Measurements from ENCODE around the gene GPR176.

GPR176 gene

DNA sequence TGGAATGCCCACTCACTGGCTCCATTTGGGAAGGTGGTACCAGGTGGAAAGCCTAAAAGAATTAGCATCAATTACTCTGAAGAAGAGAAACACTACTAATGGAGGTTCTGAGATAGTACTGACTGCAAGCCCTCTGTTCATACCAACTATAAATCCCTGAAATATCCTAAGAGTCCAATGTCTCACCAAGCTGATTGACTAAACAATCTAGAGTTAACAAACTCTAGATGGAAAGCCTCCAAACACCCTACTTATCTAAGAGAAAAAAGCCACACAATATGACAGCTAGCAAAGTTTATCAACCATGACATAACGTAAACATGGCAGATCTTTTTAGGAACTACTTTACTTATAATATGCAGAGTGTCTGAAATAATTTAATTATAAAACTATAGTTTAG, 59.2 kb downstream of the GPR176 start:
- H3K4me3 Mint-ChIP-seq, result no peak overlapping the region
- peaks cover 4% of the 10 kb centered on the region for H3K27me3 Mint-ChIP-seq
- H3K36me3 Mint-ChIP-seq, result no peaks in the 10 kb centered on the region
- no peaks in the 10 kb centered on the region for H3K9me3 Mint-ChIP-seq
- H3K27ac Mint-ChIP-seq, result no peak overlapping the region
- no peaks in the 10 kb centered on the region for H3K4me1 Mint-ChIP-seq

DNA sequence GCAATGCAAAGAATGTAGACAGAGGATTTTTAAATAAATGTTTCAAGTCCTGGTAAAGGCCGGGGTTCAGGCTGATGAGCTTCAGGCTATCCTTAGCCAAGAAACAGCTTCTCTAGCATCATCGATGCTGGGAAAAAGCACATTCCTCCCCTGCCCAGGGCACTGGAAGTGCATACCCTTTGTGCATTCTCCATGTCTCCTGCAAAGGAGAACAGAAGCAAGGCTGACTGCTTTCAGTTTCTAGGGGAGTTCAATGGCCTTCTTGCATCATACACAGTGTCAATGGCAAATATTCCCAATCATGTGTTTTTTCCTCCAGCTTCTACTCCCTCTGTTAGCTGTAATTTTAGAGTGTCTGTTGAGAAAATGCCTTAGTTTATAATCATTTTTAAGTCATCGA, 59.9 kb downstream of the GPR176 start:
- peaks cover 4% of the 10 kb centered on the region for H3K27me3 Mint-ChIP-seq
- H3K4me1 Mint-ChIP-seq, result no peaks in the 10 kb centered on the region
- no peak overlapping the region for H3K27ac Mint-ChIP-seq
- H3K9me3 Mint-ChIP-seq, result no peaks in the 10 kb centered on the region
- H3K36me3 Mint-ChIP-seq, result no peaks in the 10 kb centered on the region
- no peak overlapping the region for H3K4me3 Mint-ChIP-seq

DNA sequence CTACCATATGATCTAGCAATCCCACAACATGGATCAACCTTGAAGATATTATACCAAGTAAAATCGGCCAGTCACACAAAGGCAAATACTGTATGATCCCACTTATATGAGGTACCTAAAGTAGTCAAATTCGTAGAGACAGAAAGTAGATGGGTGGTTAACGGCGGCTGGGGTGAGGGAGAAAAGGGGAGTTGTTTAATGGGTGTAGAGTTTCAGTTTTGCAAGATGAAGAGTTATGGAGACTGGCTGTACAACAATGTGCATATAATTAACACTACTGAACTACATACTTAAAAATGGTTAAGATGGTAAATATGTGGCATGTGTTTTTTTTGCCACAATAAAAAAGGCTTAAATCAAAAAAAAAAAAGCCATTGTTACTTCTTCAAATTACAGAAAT, 60.4 kb downstream of the GPR176 start:
- Mint-ChIP-seq H3K4me1 (no peaks in the 10 kb centered on the region), H3K36me3 (no peaks in the 10 kb centered on the region), H3K27me3 (peaks cover 4% of the 10 kb centered on the region), H3K27ac (no peak overlapping the region), H3K4me3 (no peak overlapping the region), H3K9me3 (no peaks in the 10 kb centered on the region)

DNA sequence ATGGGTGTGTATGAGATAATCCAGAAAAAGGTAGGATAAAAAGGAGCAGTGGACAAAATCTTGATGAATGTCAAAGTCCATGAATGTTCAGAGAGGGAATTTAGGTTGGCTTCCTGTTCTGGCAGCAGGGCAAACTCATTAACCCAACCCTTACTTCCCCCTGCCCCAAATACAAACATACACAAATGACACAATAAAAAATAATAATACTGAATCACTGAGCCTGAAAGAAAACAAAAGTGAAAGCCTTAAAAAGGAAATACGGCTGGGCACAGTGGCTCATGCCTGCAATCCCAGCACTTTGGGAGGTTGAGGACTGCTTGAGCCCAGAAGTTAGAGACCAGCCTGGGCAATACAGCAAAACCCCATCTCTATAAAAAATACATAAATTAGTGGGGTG, 62.9 kb downstream of the GPR176 start:
- Mint-ChIP-seq H3K36me3 (no peaks in the 10 kb centered on the region), H3K27me3 (peaks cover 4% of the 10 kb centered on the region), H3K4me1 (no peaks in the 10 kb centered on the region), H3K4me3 (no peak overlapping the region), H3K9me3 (no peaks in the 10 kb centered on the region), H3K27ac (no peak overlapping the region)

DNA sequence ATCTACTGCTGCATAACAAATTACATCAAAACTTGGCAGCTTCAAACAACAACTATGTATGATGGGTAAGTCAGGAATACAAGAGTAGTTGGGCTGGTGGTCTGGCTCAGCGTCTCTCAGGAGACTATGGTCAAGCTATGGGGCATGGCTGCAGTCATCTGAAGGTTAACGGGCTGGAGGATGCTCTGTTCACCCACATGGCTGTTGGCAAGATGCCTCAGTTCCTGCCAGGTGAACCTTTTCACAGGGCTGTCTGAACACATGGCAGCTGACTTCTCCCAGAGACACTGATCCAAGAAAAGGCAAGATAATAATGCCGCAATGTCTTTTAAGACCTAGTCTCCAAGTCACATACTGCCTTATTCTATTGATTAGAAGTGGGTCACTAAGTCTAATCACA, 63.7 kb downstream of the GPR176 start:
- Mint-ChIP-seq H3K27ac (no peak overlapping the region), H3K9me3 (no peaks in the 10 kb centered on the region), H3K36me3 (no peaks in the 10 kb centered on the region), H3K27me3 (peaks cover 4% of the 10 kb centered on the region), H3K4me3 (no peak overlapping the region), H3K4me1 (no peaks in the 10 kb centered on the region)

DNA sequence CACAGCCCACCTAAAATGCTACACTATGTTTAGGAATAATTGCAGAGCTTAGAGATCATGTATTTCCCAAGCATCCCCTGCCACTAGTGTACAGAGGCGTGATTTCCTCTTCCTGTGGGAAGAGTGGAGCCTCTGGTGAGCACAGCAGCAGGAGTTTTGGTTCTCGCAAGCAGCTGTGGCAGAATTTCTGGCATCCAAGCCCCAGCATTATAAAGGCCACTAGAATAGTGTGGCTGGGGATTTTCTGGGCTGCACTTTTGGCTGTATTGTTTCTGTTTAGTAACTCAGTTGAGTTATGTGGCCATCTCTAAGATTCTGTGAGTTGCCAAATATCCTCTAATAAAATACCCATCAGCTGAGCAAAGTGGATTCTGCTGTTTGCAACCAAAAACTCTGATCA, 64.7 kb downstream of the GPR176 start:
- H3K4me1 Mint-ChIP-seq, result no peaks in the 10 kb centered on the region
- H3K27ac Mint-ChIP-seq, result no peak overlapping the region
- no peaks in the 10 kb centered on the region for H3K36me3 Mint-ChIP-seq
- H3K4me3 Mint-ChIP-seq, result no peak overlapping the region
- peaks cover 4% of the 10 kb centered on the region for H3K27me3 Mint-ChIP-seq
- H3K9me3 Mint-ChIP-seq, result no peaks in the 10 kb centered on the region

DNA sequence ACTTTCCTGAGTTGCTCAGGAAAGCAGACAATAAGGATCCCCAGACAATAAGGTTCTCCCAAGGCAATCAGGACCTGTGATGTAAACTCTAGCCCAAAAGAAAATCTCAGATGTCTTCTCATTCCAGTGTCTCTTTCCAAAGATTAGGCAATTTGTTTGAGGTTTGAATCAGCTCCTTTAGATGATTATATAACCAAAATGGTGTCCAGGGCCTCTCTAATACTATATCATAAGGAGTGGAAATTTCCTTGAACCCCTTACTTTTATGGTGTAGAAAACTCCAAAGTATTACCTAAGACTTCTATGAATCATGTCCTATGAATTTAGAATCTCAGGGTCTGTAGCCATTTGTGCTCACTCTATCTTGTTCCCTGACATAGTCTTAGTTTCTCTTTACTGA, 65.9 kb downstream of the GPR176 start:
- H3K4me1 Mint-ChIP-seq, result no peaks in the 10 kb centered on the region
- no peaks in the 10 kb centered on the region for H3K36me3 Mint-ChIP-seq
- H3K9me3 Mint-ChIP-seq, result no peaks in the 10 kb centered on the region
- peaks cover 4% of the 10 kb centered on the region for H3K27me3 Mint-ChIP-seq
- H3K27ac Mint-ChIP-seq, result no peak overlapping the region
- no peak overlapping the region for H3K4me3 Mint-ChIP-seq

DNA sequence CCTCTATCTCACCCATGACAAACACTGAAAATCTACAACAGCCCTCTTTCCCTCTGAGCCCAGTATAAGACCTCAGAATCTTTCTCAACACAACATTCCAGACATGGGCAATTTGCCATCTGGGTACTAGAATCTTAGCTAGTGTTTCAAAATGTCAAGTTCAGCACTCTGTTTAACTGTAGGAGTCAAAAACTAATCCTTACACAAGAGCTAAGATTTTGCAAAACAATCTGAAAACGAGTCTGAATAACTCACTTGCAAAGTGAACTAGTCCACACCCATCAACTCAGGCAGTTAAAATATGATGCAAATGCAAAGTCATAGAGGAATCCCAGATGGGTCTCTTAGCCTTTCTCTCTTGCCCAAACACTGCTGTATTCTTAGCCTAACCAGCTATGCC, 67.8 kb downstream of the GPR176 start:
- Mint-ChIP-seq H3K36me3 (no peaks in the 10 kb centered on the region), H3K27me3 (peaks cover 8% of the 10 kb centered on the region), H3K27ac (no peak overlapping the region), H3K4me3 (no peak overlapping the region), H3K4me1 (no peaks in the 10 kb centered on the region), H3K9me3 (no peaks in the 10 kb centered on the region)

DNA sequence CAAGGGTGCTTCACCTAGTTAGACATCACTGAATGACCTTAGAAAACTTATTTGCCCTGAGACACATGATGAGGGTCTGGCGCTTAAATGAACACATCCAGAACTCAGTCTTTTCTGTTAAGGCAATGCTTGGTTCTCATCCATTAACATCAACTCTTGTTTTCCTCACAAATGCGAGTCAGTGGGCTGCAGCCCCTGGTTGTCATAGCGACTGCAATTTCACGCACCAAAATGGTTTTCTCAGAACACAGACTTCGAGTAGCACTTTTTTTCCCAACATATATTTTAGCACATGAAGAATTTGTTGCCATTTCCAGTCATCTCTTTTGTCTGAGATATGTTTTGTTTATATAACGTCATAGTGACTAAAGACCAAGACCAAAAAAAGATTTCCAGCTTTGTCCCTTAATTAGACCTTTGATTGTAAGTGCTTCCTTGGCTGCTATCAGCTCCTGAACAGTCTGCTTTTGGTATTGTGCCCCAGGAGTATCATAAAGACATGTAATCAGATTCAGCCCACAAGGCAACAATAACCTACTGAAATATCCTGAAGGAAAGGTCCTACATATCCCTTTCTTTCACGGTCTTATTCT, 68.5 kb downstream of the GPR176 start:
- H3K9me3 Mint-ChIP-seq, result no peaks in the 10 kb centered on the region
- peaks cover 12% of the 10 kb centered on the region for H3K27me3 Mint-ChIP-seq
- H3K4me1 Mint-ChIP-seq, result no peaks in the 10 kb centered on the region
- no peak overlapping the region for H3K4me3 Mint-ChIP-seq
- no peaks in the 10 kb centered on the region for H3K36me3 Mint-ChIP-seq
- H3K27ac Mint-ChIP-seq, result no peak overlapping the region

DNA sequence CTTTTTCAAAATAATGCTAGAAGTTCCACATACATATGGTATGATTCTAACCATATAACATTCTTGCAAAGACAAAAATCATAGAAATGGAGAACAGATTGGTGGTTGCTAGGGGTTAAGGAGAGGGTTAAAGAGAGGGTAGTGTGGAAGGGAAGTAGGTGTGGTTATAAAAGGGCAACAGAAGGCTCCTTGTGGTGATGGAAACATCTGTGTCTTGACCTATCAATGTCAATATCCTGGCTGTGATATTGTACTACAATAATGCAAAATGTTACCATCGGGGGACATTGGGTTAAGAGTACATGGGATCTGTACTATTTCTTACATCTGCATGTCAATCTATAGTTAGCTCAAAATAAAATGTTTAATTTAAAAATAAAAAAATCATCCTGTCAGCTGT, 69.6 kb downstream of the GPR176 start:
- no peaks in the 10 kb centered on the region for H3K9me3 Mint-ChIP-seq
- no peaks in the 10 kb centered on the region for H3K36me3 Mint-ChIP-seq
- no peaks in the 10 kb centered on the region for H3K4me1 Mint-ChIP-seq
- no peak overlapping the region for H3K4me3 Mint-ChIP-seq
- peaks cover 13% of the 10 kb centered on the region for H3K27me3 Mint-ChIP-seq
- H3K27ac Mint-ChIP-seq, result no peak overlapping the region

DNA sequence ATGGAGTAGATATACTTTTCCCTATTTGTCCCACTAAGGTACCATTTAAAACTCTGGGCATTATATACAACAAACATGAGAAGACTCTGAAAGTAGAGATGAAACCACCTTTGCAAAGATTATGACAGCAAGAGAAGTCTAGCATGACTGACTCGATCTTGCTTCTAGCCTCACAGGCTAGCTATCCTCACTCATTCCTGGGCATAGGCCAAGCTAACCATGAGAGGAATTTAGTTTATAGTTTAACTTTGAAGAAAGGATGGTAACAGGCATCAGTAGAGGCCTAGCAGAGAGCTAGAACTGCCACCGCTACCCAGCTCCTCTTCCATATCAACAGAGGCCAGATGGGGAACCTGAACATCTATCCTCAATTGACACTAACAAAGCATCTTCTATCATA, 74.0 kb downstream of the GPR176 start:
- H3K9me3 Mint-ChIP-seq, result no peaks in the 10 kb centered on the region
- no peaks in the 10 kb centered on the region for H3K36me3 Mint-ChIP-seq
- peaks cover 10% of the 10 kb centered on the region for H3K27me3 Mint-ChIP-seq
- no peak overlapping the region for H3K4me3 Mint-ChIP-seq
- H3K27ac Mint-ChIP-seq, result no peak overlapping the region
- H3K4me1 Mint-ChIP-seq, result no peaks in the 10 kb centered on the region

DNA sequence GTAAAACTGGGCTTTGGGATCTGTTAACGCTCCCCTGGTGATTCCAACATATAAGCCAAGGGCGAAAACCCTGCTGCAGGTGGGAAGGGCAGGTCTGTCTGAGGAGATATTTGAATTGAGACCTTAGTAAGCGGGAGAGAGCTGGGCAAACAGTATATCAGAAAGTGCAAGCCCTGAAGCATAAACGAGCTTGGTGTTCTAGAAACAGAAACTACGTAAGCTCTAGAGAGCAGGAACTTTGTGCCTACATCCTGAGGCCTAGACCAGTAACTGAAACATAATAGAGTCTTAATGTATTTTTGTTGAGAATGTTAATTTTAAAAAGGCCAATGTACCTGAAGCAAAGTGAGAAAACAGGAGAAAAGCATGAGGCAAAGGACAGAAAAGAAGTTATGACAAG, 74.5 kb downstream of the GPR176 start:
- H3K4me1 Mint-ChIP-seq, result no peaks in the 10 kb centered on the region
- no peak overlapping the region for H3K4me3 Mint-ChIP-seq
- H3K36me3 Mint-ChIP-seq, result no peaks in the 10 kb centered on the region
- no peaks in the 10 kb centered on the region for H3K9me3 Mint-ChIP-seq
- H3K27me3 Mint-ChIP-seq, result peaks cover 10% of the 10 kb centered on the region
- H3K27ac Mint-ChIP-seq, result no peak overlapping the region

DNA sequence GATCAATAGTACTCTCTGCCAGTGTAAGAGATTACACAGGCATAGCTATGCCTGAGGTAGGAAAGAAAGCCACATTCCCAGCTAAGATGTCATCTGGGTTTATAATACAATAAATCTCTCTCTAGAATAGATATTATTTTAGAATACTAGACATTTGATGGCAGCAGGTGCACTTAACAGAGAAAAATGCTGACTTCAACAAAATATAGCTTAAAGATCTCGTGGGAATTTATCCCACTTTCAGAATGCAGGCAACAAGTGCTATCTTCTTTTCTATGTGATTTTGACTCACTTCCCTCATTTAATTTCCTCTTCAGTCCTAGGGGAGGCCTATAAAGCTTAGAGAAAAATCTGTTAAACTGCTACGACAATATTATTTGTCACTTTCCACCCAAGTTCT, 76.5 kb downstream of the GPR176 start:
- Mint-ChIP-seq H3K27ac (no peak overlapping the region), H3K27me3 (peaks cover 10% of the 10 kb centered on the region), H3K4me1 (no peaks in the 10 kb centered on the region), H3K36me3 (no peaks in the 10 kb centered on the region), H3K4me3 (no peak overlapping the region), H3K9me3 (no peaks in the 10 kb centered on the region)

DNA sequence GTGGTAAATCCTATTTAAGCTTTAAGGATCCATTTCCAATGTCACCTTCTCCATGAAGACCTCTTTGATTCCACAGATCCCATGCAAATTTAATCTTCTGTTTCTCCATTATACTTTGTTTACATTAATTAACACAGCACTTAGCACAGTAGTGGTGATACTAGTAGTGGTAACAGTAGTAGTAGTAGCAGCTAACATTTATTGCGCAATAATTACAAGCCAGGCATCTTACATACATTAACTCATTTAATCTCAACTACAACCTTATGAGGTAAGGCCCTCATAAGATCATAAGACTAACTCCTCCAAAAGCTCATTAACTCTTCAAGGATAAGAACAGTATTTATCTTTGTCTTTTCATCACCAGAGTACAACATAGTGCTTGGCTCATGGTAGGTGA, 82.6 kb downstream of the GPR176 start:
- Mint-ChIP-seq H3K27ac (no peak overlapping the region), H3K27me3 (peaks cover 12% of the 10 kb centered on the region), H3K36me3 (no peaks in the 10 kb centered on the region), H3K9me3 (no peaks in the 10 kb centered on the region), H3K4me3 (no peak overlapping the region), H3K4me1 (no peaks in the 10 kb centered on the region)

DNA sequence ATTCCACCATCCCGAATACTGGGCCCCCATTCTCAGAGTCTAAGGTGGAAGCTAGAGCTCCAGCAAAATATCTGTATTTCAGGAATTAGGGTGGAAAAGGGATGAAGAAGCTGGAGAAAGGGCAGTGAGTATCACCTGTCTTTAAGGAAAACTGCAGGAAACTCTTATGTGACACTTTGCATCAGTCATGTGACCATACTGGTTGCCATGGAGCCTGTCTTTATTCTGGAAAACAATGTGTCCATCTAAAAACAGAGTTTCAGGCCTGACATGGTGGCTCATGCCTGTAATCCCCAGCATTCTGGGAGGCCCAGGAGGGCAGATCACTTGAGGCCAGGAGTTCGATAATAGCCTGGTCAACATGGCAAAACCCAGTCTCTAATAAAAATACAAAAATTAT, 84.5 kb downstream of the GPR176 start:
- peaks cover 18% of the 10 kb centered on the region for H3K27me3 Mint-ChIP-seq

DNA sequence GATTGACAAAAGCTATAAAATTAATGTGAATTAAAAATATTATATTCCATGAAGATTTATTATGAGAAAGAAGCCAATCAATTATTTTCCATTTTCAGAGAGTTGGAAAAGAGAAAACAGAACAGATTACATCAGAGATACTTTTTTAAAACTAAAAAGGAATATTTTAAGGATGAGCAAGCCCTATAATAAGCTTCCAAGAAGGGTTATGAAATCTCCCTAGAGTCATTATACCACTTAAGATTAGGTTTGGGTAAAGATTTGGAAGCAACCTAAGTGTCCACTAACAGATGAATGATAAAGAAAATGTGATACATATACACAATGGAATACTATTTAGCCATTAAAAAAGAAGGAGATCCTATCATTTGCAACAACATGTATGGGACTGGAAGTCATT, 85.8 kb downstream of the GPR176 start:
- Mint-ChIP-seq H3K27ac (no peak overlapping the region), H3K36me3 (no peaks in the 10 kb centered on the region), H3K27me3 (peaks cover 20% of the 10 kb centered on the region), H3K4me3 (no peak overlapping the region), H3K4me1 (no peaks in the 10 kb centered on the region), H3K9me3 (no peaks in the 10 kb centered on the region)

More for the DNA sequence above, 84.5 kb downstream of the GPR176 start:
- H3K9me3 Mint-ChIP-seq, result no peaks in the 10 kb centered on the region
- no peaks in the 10 kb centered on the region for H3K4me1 Mint-ChIP-seq
- no peak overlapping the region for H3K4me3 Mint-ChIP-seq
- no peaks in the 10 kb centered on the region for H3K36me3 Mint-ChIP-seq
- no peak overlapping the region for H3K27ac Mint-ChIP-seq

DNA sequence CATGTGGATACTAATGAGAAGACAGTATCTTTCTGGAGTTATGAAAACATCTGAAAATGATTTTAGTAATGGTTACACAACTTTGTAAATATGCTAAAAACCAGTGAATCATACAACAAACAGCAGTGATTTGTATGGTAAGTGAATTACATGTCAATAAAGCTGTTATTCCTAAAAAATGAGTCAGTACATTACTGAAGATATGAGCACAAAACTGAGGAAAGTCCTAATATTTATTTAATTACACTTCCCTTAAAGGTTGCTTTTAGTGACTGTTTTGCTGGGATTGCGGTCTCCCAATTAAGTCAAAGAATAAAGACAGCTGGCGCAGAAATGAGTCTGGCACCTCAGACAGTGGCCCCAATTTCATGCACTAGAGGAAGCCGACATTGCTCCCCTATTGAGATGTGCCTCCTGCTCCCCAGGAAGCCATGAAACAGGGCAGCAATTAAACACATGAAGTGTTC, 86.5 kb downstream of the GPR176 start:
- peaks cover 20% of the 10 kb centered on the region for H3K27me3 Mint-ChIP-seq
- no peak overlapping the region for H3K27ac Mint-ChIP-seq

More for the DNA sequence above, 86.5 kb downstream of the GPR176 start:
- H3K4me3 Mint-ChIP-seq, result no peak overlapping the region
- H3K36me3 Mint-ChIP-seq, result no peaks in the 10 kb centered on the region
- no peaks in the 10 kb centered on the region for H3K9me3 Mint-ChIP-seq
- no peaks in the 10 kb centered on the region for H3K4me1 Mint-ChIP-seq
